Neural progenitor cell (in vitro differentiated cells): ENCODE data around the gene SDF4. TPM values are rescaled to one million over a fixed set of nuclear protein-coding genes. Genes with fewer than 3 reads are reported as not detected.

Experiments used
- DNase-seq: peaks from one replicate; pipeline ENCODE4 v3.0.0-alpha.2; 2016; ENCODE audit warnings: low spot score
- H2AFZ ChIP-seq: fragments of 200-600 bp; sonication (generic); replicated peaks from 2 replicates; pipeline ENCODE4 v1.6.1; 2016; ENCODE audit warnings: antibody characterized with exemption
- H3F3A ChIP-seq: fragments of 200-600 bp; sonication (generic); 2 replicates; pipeline ENCODE4 v1.6.1; 2016; ENCODE audit warnings: antibody characterized with exemption, low read depth
- H3K27ac ChIP-seq: fragments of 200-600 bp; sonication (generic); 2 replicates; pipeline ENCODE4 v1.5.1; 2016; ENCODE audit warnings: mild to moderate bottlenecking
- H3K27me3 ChIP-seq: fragments of 200-600 bp; sonication (generic); 2 replicates; pipeline ENCODE4 v1.6.1; 2016; ENCODE audit warnings: mild to moderate bottlenecking, moderate library complexity
- H3K36me3 ChIP-seq: fragments of 200-600 bp; sonication (generic); 2 replicates; pipeline ENCODE4 v1.5.1; 2016
- H3K4me1 ChIP-seq: fragments of 200-600 bp; sonication (generic); 2 replicates; pipeline ENCODE4 v1.6.1; 2016; ENCODE audit warnings: mixed run types
- H3K4me2 ChIP-seq: fragments of 200-600 bp; sonication (generic); 2 replicates; pipeline ENCODE4 v1.6.1; 2016
- H3K4me3 ChIP-seq: fragments of 200-600 bp; sonication (generic); 2 replicates; pipeline ENCODE4 v1.5.1; 2016
- H3K79me2 ChIP-seq: fragments of 200-600 bp; sonication (generic); 2 replicates; pipeline ENCODE4 v1.6.1; 2016; ENCODE audit warnings: low read depth
- H3K9ac ChIP-seq: fragments of 200-600 bp; sonication (generic); 2 replicates; pipeline ENCODE4 v1.6.1; 2016
- H3K9me3 ChIP-seq: fragments of 200-600 bp; sonication (generic); 2 replicates; pipeline ENCODE4 v1.5.1; 2016; ENCODE audit warnings: low read depth
- H4K20me1 ChIP-seq: fragments of 200-600 bp; sonication (generic); 2 replicates; pipeline ENCODE4 v1.6.1; 2016; ENCODE audit warnings: low read depth
- H3K27ac Mint-ChIP-seq: 3 replicates; pipeline ENCODE4 v1.8.0; 2021; ENCODE audit warnings: mixed read lengths
- H3K27me3 Mint-ChIP-seq: 2 replicates; pipeline ENCODE4 v1.8.0; 2022; ENCODE audit warnings: low read depth, mild to moderate bottlenecking, inconsistent platforms, moderate library complexity, mixed read lengths; ENCODE audit not compliant: insufficient read depth
- H3K36me3 Mint-ChIP-seq: 3 replicates; pipeline ENCODE4 v1.8.0; 2021; ENCODE audit warnings: mixed read lengths
- H3K4me1 Mint-ChIP-seq: 3 replicates; pipeline ENCODE4 v1.8.0; 2021; ENCODE audit warnings: mixed read lengths
- H3K4me3 Mint-ChIP-seq: 3 replicates; pipeline ENCODE4 v1.8.0; 2021; ENCODE audit warnings: mild to moderate bottlenecking, moderate library complexity, mixed read lengths
- H3K9me3 Mint-ChIP-seq: 3 replicates; pipeline ENCODE4 v1.8.0; 2020; ENCODE audit warnings: mixed read lengths
- EZH2 ChIP-seq: fragments of 200-600 bp; sonication (generic); IDR thresholded peaks from 2 replicates; pipeline ENCODE4 v1.6.1; 2017; ENCODE audit warnings: antibody characterized with exemption, mild to moderate bottlenecking, moderate library complexity
- EZH2phosphoT487 ChIP-seq: fragments of 200-600 bp; sonication (generic); IDR thresholded peaks from 2 replicates; pipeline ENCODE4 v1.6.1; 2017; ENCODE audit warnings: antibody characterized with exemption
- total RNA-seq: library from RNA; depleted of rRNA; stranded (reverse); fragments of >200 nt; gene quantifications from 2 replicates; pipeline ENCODE4 v1.2.3, GENCODE V29; 2015; ENCODE audit warnings: low replicate concordance
- TF ChIP-seq, protein P1 (sequence below): fragments of 200-600 bp; sonication (generic); IDR thresholded peaks from 2 replicates; pipeline ENCODE4 v1.5.1; 2017; ENCODE audit warnings: antibody characterized with exemption, mild to moderate bottlenecking

SDF4 gene
- total RNA-seq, 1 donor from 2014 or later: 16.6 TPM

DNA sequence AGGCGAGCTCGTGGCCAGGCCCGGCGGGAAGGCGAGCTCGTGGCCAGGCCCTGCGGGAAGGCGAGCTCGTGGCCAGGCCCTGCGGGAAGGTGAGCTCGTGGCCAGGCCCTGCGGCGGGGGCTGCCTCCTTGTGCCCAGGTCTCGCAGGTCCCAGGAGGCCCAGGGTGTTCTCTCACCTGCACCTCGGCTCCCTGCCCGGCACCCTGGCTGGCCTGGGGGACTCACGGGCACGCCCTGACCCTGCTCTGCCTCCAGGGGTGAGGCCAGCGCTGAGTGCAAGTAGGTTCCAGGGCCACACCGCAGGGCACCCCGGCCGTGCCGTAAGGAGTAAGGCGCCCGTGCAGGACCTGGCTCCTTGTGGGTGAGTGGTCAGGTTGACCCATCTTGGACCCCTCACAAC lies 4.4 kb downstream of the SDF4 start:
- Mint-ChIP-seq H3K27me3 (peaks cover 8% of the 10 kb centered on the region), H3K4me3 (no peak overlapping the region), H3K36me3 (peaks cover 17% of the 10 kb centered on the region), H3K9me3 (no peaks in the 10 kb centered on the region), H3K27ac (no peak overlapping the region), H3K4me1 (peaks cover 14% of the 10 kb centered on the region)
- DNase-seq: no peak
- Histone ChIP-seq H3K27ac (no peak overlapping the region), H3F3A (peaks cover 5% of the 10 kb centered on the region), H3K9me3 (no peaks in the 10 kb centered on the region), H4K20me1 (peaks cover 15% of the 10 kb centered on the region), H3K4me1 (peaks cover 6% of the 10 kb centered on the region), H3K9ac (no peak overlapping the region), H3K27me3 (no peaks in the 10 kb centered on the region), H3K79me2 (peaks cover 27% of the 10 kb centered on the region), H3K4me2 (no peak overlapping the region), H2AFZ (no peak overlapping the region), H3K4me3 (no peak overlapping the region), H3K36me3 (no peaks in the 10 kb centered on the region)
- TF ChIP-seq, protein P1, sequence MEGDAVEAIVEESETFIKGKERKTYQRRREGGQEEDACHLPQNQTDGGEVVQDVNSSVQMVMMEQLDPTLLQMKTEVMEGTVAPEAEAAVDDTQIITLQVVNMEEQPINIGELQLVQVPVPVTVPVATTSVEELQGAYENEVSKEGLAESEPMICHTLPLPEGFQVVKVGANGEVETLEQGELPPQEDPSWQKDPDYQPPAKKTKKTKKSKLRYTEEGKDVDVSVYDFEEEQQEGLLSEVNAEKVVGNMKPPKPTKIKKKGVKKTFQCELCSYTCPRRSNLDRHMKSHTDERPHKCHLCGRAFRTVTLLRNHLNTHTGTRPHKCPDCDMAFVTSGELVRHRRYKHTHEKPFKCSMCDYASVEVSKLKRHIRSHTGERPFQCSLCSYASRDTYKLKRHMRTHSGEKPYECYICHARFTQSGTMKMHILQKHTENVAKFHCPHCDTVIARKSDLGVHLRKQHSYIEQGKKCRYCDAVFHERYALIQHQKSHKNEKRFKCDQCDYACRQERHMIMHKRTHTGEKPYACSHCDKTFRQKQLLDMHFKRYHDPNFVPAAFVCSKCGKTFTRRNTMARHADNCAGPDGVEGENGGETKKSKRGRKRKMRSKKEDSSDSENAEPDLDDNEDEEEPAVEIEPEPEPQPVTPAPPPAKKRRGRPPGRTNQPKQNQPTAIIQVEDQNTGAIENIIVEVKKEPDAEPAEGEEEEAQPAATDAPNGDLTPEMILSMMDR: no peak
- no peak for TF ChIP-seq EZH2
- no peak for TF ChIP-seq EZH2phosphoT487

DNA sequence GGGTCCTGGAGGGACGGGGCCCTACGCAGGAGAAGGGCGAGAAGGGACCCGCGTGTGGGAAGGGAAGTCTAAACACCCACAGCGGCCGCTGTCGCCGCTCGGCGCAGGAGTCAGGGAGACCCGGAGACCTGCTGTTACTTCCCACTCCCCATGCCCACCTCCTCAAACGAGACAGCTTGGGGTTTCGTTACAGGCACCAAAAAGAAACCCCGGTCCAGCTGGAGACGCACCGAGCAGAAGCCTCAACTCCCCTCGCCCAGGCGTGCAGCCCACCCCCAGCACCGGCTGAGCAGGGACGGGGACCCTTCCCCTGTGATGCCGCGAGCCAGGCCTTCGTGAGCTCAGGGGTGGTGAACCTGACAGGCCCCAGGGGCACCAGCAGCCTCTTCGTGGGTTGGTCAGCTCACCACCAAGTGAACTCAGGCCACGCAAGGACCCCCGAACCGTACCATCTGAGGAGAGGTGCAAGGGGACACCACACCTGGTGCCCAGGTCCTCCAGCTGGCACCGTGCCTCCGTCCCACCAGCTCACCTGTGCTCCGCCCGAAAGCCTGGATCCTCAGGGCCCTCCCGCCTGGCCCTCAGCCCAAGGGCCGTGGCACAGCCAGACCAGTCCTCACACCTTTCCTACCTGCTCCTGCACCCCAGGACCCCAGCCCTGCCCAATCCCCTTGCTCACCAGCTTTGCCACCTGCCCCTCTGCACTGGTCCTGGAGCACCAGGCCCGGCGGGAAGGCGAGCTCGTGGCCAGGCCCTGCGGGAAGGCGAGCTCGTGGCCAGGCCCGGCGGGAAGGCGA lies 5.0 kb downstream of the SDF4 start:
- Histone ChIP-seq H3K9me3 (no peaks in the 10 kb centered on the region), H3K4me1 (peaks cover 6% of the 10 kb centered on the region), H3K9ac (no peak overlapping the region), H3K4me2 (no peak overlapping the region), H2AFZ (no peak overlapping the region), H3F3A (peaks cover 5% of the 10 kb centered on the region), H4K20me1 (peaks cover 15% of the 10 kb centered on the region), H3K79me2 (peaks cover 27% of the 10 kb centered on the region), H3K36me3 (no peaks in the 10 kb centered on the region), H3K4me3 (no peak overlapping the region), H3K27ac (no peak overlapping the region), H3K27me3 (no peaks in the 10 kb centered on the region)
- Mint-ChIP-seq H3K27ac (no peak overlapping the region), H3K27me3 (peaks cover 8% of the 10 kb centered on the region), H3K36me3 (peaks cover 18% of the 10 kb centered on the region), H3K4me1 (peaks cover 14% of the 10 kb centered on the region), H3K4me3 (no peak overlapping the region), H3K9me3 (no peaks in the 10 kb centered on the region)
- TF ChIP-seq, protein P1: no peak
- no peak for TF ChIP-seq EZH2
- no peak for TF ChIP-seq EZH2phosphoT487
- no peak for DNase-seq

DNA sequence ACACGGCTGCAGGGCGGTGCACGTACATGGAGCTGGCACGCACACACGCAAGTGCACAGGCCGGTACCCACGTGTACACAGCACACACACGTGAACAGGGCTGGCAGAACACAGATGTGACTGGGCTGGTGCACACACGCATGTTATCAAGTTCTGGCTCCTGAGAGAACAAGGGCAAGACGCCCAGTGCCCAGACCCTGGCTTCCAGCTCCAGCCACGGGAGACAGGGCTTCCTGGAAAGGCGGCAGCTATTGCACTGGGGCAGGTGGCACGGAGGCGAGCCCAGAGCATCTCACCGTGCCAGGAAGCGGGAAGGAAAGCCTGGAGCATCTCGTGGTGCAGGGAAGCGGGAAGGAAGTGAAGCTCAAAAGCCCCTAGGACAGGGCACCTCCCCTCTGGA lies 5.9 kb downstream of the SDF4 start:
- Histone ChIP-seq H4K20me1 (peaks cover 12% of the 10 kb centered on the region), H3K27ac (no peak overlapping the region), H3K27me3 (no peaks in the 10 kb centered on the region), H3K4me2 (no peak overlapping the region), H3K36me3 (no peaks in the 10 kb centered on the region), H3K4me3 (no peak overlapping the region), H3K9me3 (no peaks in the 10 kb centered on the region), H3K79me2 (peaks cover 23% of the 10 kb centered on the region), H3K4me1 (peaks cover 5% of the 10 kb centered on the region), H3F3A (peaks cover 2% of the 10 kb centered on the region), H2AFZ (no peak overlapping the region), H3K9ac (no peak overlapping the region)
- no peak for DNase-seq
- Mint-ChIP-seq H3K9me3 (no peaks in the 10 kb centered on the region), H3K27me3 (peaks cover 11% of the 10 kb centered on the region), H3K4me1 (peaks cover 10% of the 10 kb centered on the region), H3K27ac (no peak overlapping the region), H3K4me3 (no peak overlapping the region), H3K36me3 (peaks cover 20% of the 10 kb centered on the region)
- TF ChIP-seq, protein P1: no peak
- no peak for TF ChIP-seq EZH2
- no peak for TF ChIP-seq EZH2phosphoT487
